ENCODE measurements around the gene FYB1.

DNA sequence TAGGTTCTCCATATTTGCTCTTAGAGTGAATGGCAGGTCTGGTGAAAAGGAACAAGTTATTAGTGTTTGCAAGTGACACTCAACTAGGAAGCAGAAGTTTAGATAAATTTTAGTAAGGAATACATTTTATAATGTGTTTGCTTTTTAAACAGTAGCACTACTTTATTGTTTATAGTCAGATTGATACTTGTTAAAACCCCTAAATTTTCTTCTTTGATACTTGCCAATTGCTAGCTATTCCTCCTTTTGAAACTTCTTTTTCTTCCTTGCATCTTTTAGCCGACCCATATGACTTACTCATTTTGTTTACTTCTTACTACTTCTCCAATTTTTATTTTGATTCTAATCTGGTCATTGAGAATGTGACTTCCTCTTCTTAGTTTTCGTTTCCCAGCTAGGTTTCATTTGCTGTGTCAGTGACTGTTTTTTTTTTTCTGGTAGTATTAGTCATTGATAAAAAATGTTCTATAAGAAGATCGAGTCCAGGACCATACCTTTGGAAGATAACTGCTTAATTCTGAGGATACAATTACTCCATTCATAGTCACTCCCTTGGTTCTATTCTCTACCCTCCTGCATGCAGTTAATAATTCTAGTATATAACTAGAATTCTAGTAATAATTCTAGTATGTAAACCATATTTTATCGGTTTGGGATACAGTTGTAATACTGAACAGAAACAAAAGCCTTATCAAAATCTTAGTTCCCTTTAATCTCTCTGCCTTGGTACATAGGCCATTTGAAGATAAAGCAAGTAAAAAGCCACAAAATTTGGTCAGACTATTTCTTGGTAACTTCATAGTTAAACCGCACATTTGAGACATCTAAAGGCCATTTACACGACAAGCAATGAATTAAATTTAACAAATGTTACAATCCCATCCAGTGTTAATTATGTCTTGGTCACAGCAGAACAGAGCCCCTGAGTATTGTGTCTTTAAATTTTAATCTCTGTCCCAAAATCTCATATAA is 142.3 kb downstream of the FYB1 start:
- TF ChIP-seq, protein P1, sequence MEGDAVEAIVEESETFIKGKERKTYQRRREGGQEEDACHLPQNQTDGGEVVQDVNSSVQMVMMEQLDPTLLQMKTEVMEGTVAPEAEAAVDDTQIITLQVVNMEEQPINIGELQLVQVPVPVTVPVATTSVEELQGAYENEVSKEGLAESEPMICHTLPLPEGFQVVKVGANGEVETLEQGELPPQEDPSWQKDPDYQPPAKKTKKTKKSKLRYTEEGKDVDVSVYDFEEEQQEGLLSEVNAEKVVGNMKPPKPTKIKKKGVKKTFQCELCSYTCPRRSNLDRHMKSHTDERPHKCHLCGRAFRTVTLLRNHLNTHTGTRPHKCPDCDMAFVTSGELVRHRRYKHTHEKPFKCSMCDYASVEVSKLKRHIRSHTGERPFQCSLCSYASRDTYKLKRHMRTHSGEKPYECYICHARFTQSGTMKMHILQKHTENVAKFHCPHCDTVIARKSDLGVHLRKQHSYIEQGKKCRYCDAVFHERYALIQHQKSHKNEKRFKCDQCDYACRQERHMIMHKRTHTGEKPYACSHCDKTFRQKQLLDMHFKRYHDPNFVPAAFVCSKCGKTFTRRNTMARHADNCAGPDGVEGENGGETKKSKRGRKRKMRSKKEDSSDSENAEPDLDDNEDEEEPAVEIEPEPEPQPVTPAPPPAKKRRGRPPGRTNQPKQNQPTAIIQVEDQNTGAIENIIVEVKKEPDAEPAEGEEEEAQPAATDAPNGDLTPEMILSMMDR (conservative IDR thresholded peaks at IDR 0.05) = no peak
- TF ChIP-seq ZFX (IDR thresholded peaks at IDR 0.05) = no peak

All from C4-2B (cell line).